HG03095 (cell line): ENCODE data around the gene PCGF3.
"Not testable (repeated sequence)": the region's sequence is repeated elsewhere in the genome, so short reads cannot be mapped to it uniquely, and the experiment has no call there.

Experiments
- ATAC-seq: cut with Tn5 transposase; IDR thresholded peaks from one replicate; pipeline ENCODE4 v1.9.1; 2021; ENCODE audit warnings: moderate library complexity; ENCODE audit not compliant: unreplicated experiment

PCGF3 gene

DNA sequence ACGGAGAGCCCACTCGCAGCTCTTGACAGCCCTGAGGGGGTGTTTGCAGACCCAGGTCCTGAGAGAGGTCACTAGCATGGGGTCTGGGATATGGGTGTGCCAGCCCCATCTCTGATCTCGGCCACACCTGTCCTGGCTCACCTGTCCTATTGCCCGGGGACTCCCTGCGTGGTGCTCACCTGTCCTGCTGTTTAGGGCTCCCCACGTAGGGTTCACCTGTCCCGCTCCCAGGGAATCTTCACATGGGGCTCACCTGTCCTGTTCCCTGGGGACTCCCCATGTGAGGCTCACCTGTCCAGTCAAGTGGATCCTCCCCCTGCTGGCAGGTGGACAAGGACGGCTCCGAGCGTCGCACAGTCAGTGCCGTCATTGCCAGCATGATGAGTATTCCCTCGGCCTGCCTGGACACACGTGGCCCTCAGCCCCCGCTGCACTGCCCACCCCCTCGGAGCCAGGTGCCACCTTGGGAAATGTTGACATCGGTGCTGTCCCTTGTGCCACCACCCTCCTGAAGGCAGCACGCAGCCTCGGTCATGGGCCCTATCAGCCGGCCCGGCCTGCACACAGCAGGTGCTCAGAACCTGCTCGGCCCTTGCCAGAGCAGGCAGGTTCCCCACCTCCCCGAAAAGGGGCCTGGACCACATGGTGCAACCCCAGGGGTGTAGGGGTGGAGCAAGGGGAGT, 23.0 kb upstream of the PCGF3 start:
- ATAC-seq, result no peak

GRCh38 chr4:683247-683897, 22.3 kb upstream of the PCGF3 start:
- ATAC-seq, result no peak

DNA sequence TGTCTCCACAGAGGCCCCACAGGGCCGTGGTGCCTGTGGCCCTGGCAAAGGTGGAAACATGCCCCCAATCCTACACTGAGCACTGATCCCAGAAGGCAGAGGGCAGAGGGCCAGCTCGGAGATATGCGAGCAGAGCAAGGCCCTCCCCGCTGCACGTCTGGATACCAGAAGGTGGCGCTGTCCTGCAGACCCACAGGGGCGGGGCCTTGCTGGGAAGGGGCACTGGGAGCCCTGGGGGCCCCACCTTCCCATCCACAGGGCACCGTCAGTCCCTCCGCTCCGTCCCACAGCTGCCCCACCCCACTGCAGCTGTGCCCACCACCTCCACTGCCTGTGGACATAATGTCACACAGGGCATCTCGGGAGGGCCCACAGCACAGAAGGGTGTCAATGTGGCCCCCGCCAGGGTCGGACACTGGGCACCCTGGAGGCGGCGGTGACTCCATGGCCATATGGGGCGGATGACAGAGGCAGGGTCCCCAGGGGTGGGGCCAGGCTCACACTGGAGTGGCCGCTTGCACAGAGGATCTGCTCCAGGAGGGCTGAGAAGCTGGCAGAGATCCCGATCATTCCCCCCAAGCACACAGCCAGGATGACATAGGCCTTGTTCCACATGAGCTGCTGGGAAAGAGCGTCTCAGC, 21.5 kb upstream of the PCGF3 start:
- no peak for ATAC-seq

- no peak for ATAC-seq
Observed at GRCh38 chr4:684623-685327, 20.9 kb upstream of the PCGF3 start.

DNA sequence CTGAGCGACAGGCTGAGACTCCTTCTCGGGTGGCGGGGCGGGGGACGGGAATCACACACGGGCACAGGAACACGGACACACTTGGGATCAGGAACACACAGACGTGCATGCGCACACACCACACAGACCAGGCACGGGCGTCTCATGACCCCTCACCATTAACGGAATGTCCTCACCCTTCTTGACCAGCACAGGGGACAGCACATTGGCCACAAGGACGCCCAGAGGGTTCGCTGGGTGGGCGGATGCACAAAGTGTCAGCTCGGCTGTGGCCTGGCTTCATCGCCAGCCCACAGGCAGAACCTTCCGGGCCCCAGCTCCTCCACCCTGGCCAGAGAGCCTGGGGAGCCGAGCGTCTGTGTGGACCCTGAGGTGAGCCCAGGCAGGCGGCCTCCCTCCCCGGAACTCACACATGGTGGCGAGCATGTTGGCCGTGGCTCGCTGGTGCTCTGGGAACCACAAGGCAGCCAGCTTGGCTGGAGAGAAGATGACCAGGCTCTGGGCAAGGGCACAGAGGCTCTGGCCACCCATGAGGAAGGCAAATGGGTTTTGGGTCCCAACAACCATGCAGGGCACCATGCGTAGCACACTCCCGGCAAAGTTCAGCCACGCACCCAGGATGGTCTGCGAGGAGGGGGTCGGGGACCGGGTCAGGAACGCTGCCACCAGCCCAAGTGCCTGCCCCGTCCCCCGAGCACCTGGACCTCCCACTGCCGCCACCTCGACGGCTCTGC, 19.8 kb upstream of the PCGF3 start:
- ATAC-seq, result no peak

- no peak for ATAC-seq
Observed at GRCh38 chr4:686413-687040, 19.1 kb upstream of the PCGF3 start.

DNA sequence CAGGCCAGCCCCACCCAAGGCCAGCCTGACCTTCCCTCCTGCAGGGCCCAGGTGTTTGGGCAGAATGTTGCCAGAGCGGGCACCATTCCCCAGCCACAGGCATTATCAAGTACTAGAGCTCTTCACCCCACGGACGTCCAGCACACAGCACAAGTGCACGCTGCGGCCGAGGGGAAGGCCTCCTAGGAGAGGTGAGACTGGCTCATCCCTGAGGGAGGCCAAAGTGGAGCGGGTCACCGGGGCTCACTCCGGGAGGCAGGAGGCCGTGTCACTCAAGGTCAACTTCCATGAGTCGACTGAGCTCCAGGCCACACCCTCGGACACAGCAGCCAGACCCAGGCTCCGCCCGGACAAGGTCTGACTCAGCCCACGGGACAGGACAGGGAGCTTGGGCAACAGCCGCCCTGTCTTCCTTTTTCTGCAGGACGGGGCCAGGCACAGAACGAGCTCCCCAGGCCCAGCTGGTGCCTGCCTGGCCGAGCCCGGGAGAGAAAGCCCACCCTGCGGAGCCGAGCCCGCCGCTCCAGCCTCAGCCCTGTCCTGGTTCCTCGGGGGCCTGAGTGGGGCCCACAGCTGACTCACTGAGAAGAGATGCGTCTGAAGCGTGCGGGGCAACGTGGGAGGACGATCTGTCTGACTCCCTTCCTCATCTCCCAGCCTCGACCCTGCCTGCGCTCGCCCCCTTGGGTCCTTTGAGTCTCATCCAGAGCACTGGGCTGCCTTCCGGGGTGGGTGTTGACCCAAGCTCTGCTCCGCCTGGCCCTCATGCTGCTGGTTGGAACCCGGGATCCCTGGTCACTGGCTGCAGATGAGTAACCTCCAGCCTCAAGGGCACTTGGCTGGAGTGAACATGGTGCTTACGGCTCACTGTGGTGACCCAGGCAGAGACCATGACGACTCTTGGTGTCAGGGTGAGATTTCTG, 18.3 kb upstream of the PCGF3 start:
- no peak for ATAC-seq

GRCh38 chr4:687971-688853, 17.4 kb upstream of the PCGF3 start:
- ATAC-seq, result no peak

- ATAC-seq, result no peak
Observed at GRCh38 chr4:688854-689681, 16.6 kb upstream of the PCGF3 start, which contains the start of gene SLC49A3. TSS of gene SLC49A3 (minus strand) at chr4:689151. CDS start at chr4:689127, 24 bp downstream.

- ATAC-seq, result no peak
Observed at GRCh38 chr4:689723-690122, 15.9 kb upstream of the PCGF3 start.

GRCh38 chr4:692771-693554, 12.7 kb upstream of the PCGF3 start:
- no peak for ATAC-seq

DNA sequence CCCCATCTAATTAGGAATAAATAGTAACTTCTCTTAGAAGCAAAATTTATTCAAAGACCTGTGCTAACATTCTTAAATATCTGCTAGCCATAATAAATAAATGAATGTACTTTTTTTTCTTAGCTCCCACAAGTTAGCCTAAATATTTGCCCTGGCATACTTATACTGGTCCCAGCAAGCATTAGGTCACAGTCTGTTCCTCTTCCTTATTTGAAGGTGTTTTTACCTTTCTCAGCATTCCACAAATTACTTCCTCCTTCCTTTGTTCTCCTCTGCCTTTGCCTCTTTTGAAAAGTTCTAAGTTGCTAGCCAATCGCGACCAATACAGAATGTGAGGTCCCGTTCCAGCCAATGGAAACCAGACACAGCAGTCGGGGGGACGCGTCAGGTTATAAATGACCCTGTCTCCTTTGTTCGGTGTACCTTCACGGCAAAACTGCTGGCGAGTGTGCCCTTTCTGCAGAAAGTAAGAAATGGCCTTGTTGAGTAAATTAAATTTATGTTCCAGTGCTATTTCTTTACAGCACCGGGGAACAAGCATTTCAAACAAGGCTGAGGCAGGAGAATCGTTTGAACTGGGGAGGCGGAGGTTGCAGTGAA, 11.2 kb upstream of the PCGF3 start:
- ATAC-seq, result not testable (repeated sequence)

DNA sequence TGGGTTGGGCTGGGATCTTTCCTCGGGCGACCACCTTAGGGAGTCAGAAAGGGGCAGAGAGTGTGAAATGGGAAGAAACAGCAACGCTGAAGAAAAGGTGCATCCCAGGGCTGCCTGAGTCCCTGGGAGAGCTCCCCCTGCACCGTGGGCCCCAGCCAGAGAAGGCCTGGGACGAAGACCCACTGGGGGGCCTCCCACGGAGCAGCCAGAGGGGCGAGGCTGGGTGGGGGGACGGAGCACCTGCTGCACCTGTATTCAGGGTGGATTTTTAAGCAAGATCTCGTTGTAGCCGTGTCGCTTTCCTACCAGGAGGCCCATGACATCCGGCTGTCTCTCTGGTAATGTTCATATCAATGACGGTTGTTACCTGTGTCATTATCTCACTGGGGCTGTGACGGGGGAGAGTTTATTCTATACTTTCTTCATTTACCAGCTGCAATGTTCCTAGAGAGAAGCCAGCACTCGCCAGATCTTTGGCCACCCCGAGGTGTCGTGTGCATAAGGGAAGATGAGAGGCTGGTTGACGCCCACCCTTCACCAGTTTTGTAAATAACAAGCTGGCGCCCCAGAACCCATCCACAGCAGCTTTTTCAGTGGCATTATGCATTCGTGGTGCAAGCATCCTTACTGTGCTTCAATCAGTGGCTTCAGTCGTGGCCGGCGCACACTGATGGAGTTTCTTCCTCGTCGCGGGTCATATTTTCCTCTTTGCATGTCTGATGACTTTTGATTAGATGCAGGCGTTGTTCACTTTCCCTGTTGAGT, 5.6 kb upstream of the PCGF3 start:
- no peak for ATAC-seq

- no peak for ATAC-seq
Observed at GRCh38 chr4:700587-701264, 4.9 kb upstream of the PCGF3 start.

DNA sequence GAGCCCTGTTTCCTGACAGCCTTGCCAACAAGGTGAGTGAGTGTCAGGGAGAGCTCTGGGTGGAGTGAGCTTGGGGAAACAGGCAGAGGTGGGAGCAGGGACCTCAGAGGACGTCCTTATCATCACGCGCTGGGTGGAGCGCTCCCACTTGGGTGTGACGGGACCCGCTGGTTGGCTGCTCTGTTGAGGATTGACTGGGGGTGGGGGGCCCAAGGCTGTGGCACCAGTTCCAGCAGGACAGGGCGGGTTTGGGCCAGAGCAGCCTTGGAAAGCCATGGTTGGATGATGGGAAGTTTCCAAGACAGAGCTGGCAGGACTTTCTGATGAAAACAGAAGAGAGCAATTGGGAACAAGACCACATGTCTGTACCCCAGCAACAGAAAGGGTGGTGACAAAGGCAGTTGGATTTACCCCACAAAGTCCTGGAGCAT, 3.0 kb upstream of the PCGF3 start:
- ATAC-seq, result no peak
